ENCODE measurements around the gene TEKTIP1.

The TEKTIP1 gene

DNA sequence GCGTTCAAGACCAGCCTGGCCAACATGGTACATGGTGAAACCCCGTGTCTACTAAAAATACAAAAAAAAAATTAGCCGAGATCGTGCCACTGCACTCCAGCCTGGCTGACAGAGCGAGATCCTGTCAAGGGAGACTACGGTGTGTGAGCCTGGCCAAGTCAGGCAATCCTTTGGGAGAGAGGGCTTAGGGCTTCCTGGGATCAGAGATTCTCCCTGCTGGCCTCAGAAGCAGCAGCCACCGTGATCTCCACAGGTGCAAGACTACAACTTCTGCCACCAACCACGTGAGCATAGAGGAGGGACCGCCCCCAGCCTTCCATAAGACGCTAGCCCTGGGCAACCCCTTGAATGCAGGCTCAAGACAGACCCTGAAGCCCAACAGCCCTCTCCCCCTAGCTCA lies 10.8 kb downstream of the TEKTIP1 start:
- DNase-seq (ENCODE audit: extremely low read depth, low read depth) = no peak
- TF ChIP-seq, protein P1, sequence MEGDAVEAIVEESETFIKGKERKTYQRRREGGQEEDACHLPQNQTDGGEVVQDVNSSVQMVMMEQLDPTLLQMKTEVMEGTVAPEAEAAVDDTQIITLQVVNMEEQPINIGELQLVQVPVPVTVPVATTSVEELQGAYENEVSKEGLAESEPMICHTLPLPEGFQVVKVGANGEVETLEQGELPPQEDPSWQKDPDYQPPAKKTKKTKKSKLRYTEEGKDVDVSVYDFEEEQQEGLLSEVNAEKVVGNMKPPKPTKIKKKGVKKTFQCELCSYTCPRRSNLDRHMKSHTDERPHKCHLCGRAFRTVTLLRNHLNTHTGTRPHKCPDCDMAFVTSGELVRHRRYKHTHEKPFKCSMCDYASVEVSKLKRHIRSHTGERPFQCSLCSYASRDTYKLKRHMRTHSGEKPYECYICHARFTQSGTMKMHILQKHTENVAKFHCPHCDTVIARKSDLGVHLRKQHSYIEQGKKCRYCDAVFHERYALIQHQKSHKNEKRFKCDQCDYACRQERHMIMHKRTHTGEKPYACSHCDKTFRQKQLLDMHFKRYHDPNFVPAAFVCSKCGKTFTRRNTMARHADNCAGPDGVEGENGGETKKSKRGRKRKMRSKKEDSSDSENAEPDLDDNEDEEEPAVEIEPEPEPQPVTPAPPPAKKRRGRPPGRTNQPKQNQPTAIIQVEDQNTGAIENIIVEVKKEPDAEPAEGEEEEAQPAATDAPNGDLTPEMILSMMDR (IDR thresholded peaks at IDR 0.05; ENCODE audit: low read depth, low read length) = no peak

- TF ChIP-seq, protein P1 (IDR thresholded peaks at IDR 0.05; ENCODE audit: low read depth, low read length) = no peak
Measured at GRCh38 chr19:3550947-3551791, 12.2 kb downstream of the TEKTIP1 start.

GRCh38 chr19:3551792-3552095 lies 12.8 kb downstream of the TEKTIP1 start:
- no peak for DNase-seq (ENCODE audit: extremely low read depth, low read depth)

More at GRCh38 chr19:3550947-3551791, 12.2 kb downstream of the TEKTIP1 start:
- DNase-seq (ENCODE audit: extremely low read depth, low read depth) = no peak

DNA sequence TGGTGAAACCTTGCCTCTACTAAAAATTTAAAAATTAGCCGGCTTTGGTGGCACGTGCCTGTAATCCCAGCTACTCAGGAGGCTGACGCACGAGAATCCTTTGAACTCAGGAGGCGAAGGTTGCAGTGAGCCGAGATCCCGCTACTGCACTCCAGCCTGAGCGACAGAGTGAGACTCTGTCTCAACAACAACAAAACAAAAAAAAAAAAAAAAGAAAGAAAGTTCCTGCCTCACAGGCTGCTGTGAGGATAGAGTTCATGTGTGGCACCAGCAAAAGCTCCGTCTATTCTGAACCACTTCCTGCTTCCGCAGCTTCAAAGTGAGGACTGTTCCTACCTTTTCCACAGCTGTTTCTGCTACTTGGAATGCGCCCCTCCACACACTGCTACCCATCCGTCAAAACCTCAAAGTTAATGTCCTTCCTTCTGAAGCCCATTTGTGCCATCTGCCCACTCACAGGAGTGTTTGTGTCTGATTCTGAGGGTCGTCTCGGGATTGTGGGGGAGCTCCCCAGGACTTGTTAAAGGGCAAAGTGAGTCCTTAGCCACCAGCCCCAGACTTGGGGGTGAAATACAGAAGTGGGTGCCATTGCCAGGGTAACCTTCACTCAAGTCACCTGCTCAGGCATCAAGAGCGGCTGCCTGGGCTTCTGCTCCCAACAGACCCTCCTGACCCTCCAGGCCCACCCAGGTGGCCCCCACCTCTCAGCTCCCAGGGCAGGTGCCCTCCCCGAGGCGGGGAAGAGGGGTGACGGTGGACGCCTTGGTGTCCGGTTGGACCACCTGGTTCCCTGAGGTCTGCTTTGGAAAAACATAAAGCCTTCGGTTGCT lies 15.5 kb downstream of the TEKTIP1 start:
- DNase-seq (ENCODE audit: extremely low read depth, low read depth) = no peak
- TF ChIP-seq, protein P1 (IDR thresholded peaks at IDR 0.05; ENCODE audit: low read depth, low read length) = no peak

More at GRCh38 chr19:3551792-3552095, 12.8 kb downstream of the TEKTIP1 start:
- TF ChIP-seq, protein P1 (IDR thresholded peaks at IDR 0.05; ENCODE audit: low read depth, low read length) = no peak

DNA sequence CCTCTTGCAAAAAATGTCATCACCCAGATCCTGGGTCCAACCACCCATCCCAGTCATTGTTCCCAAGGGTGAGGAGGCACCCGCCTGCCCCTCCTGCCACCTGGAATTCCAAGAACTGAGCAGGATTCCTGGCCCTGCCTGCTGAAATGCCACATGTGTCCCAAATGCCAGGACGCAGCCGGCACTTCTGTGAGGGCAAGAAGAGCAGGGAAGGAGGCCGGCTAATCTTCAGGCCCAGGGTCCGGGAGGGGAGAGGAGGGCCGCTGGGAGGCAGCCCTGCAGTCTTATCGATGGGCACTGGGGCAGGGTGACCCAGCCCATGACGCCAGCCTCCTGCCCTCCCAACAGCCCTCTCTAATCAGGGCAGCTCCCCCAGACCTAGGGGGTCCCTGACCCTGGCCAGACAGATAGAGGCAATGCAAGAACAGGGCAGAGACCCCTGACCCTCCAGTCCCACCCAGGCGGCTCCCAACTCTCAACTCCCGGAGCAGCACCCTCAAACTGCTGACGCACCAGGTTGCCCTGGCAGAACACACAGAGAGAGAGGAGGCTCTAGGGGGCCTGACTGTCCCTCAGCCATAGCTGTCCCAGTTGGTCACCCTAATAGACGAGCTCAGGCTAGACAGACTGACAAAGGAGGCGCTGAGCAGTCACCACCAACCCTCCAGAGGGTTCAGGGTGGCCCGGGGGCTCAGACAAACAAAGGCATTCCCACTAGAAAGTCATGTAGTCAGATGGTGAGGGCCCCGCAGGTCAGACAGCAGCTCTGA lies 16.9 kb downstream of the TEKTIP1 start:
- DNase-seq (ENCODE audit: extremely low read depth, low read depth) = no peak
- TF ChIP-seq, protein P1 (IDR thresholded peaks at IDR 0.05; ENCODE audit: low read depth, low read length) = no peak

- TF ChIP-seq, protein P1 (IDR thresholded peaks at IDR 0.05; ENCODE audit: low read depth, low read length) = no peak
- no peak for DNase-seq (ENCODE audit: extremely low read depth, low read depth)
Measured at GRCh38 chr19:3556423-3556977, 17.5 kb downstream of the TEKTIP1 start.

Data from AG09319 (cell line).